Measurements from ENCODE around the gene CALML6. TPM values are rescaled to one million over a fixed set of nuclear protein-coding genes. Genes with fewer than 3 reads are reported as not detected.

The CALML6 gene
- total RNA-seq, 1 donor from 2014 or later, result not detected

DNA sequence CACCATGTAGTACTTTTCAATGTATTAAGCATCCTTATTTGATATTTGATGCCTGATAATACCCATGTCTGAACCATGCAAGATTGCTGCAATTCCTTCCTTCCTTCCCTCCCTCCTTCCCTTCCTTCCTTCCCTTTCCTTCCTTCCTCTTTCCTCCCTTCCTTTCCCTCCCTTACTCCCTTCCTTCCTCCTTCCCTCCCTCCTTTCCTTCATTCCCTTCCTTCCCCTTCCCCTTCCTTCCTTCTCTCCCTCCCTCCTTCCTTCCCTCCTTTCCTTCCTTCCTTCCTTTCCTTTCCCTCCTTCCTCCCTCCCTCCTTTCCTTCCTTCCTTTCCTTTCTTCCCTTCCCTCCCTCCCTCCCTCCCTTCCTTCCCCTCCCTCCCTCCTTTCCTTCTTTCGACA, 33.7 kb downstream of the CALML6 start:
- H3K4me3 Mint-ChIP-seq, result no peak overlapping the region
- H3K36me3 Mint-ChIP-seq, result no peaks in the 10 kb centered on the region
- no peaks in the 10 kb centered on the region for H3K4me1 ChIP-seq
- H3K27me3 Mint-ChIP-seq (ENCODE audit: insufficient read depth, low read depth), result peaks cover 22% of the 10 kb centered on the region
- TF ChIP-seq, protein P1, sequence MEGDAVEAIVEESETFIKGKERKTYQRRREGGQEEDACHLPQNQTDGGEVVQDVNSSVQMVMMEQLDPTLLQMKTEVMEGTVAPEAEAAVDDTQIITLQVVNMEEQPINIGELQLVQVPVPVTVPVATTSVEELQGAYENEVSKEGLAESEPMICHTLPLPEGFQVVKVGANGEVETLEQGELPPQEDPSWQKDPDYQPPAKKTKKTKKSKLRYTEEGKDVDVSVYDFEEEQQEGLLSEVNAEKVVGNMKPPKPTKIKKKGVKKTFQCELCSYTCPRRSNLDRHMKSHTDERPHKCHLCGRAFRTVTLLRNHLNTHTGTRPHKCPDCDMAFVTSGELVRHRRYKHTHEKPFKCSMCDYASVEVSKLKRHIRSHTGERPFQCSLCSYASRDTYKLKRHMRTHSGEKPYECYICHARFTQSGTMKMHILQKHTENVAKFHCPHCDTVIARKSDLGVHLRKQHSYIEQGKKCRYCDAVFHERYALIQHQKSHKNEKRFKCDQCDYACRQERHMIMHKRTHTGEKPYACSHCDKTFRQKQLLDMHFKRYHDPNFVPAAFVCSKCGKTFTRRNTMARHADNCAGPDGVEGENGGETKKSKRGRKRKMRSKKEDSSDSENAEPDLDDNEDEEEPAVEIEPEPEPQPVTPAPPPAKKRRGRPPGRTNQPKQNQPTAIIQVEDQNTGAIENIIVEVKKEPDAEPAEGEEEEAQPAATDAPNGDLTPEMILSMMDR (IDR thresholded peaks at IDR 0.05), result no peak
- TF ChIP-seq EZH2 (IDR thresholded peaks at IDR 0.05) (no peak), EZH2phosphoT487 (IDR thresholded peaks at IDR 0.05) (no peak)
- no peaks in the 10 kb centered on the region for H3K79me2 ChIP-seq (ENCODE audit: low read depth)
- no peak overlapping the region for H3K4me2 ChIP-seq
- H3K9me3 ChIP-seq (ENCODE audit: low read depth), result no peaks in the 10 kb centered on the region
- H3K27ac Mint-ChIP-seq, result no peak overlapping the region
- H3K4me1 Mint-ChIP-seq, result peaks cover 9% of the 10 kb centered on the region
- no peak for DNase-seq (ENCODE audit: low spot score)
- H3K27me3 ChIP-seq, result peaks cover 4% of the 10 kb centered on the region
- no peak overlapping the region for H3K4me3 ChIP-seq
- H3K9ac ChIP-seq, result no peak overlapping the region
- no peaks in the 10 kb centered on the region for H3K36me3 ChIP-seq
- H4K20me1 ChIP-seq (ENCODE audit: low read depth), result no peaks in the 10 kb centered on the region
- no peaks in the 10 kb centered on the region for H3F3A ChIP-seq (ENCODE audit: low read depth)
- no peaks in the 10 kb centered on the region for H3K9me3 Mint-ChIP-seq
- no peak overlapping the region for H2AFZ ChIP-seq (replicated peaks)
- no peak overlapping the region for H3K27ac ChIP-seq

DNA sequence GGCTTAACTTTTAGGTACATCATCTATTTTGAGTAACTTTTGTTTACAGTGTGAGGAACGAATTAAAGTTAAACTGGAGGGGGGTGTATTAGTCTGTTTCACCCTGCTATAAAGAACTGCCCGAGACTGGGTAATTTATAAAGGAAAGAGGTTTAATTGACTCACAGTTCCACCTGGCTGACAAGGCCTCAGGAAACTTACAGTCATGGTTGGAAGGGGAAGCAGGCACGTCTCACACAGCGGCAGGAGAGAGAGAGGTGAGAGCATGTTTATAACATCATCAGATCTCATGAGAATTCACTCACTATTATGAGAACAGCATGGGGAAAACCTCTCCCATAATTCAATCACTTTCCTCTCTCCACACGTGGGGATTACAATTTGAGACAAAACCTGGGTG, 35.9 kb downstream of the CALML6 start:
- H3K27me3 ChIP-seq, result no peaks in the 10 kb centered on the region
- no peak overlapping the region for H3K9ac ChIP-seq
- H3K9me3 Mint-ChIP-seq, result no peaks in the 10 kb centered on the region
- peaks cover 9% of the 10 kb centered on the region for H3K4me1 Mint-ChIP-seq
- peaks cover 19% of the 10 kb centered on the region for H3K27me3 Mint-ChIP-seq (ENCODE audit: insufficient read depth, low read depth)
- no peak overlapping the region for H3K4me3 ChIP-seq
- no peaks in the 10 kb centered on the region for H3K9me3 ChIP-seq (ENCODE audit: low read depth)
- no peak overlapping the region for H3K4me2 ChIP-seq
- H4K20me1 ChIP-seq (ENCODE audit: low read depth), result no peaks in the 10 kb centered on the region
- H3K36me3 Mint-ChIP-seq, result no peaks in the 10 kb centered on the region
- H3F3A ChIP-seq (ENCODE audit: low read depth), result no peaks in the 10 kb centered on the region
- no peaks in the 10 kb centered on the region for H3K36me3 ChIP-seq
- H3K4me1 ChIP-seq, result no peaks in the 10 kb centered on the region
- no peaks in the 10 kb centered on the region for H3K79me2 ChIP-seq (ENCODE audit: low read depth)
- no peak overlapping the region for H3K4me3 Mint-ChIP-seq
- H2AFZ ChIP-seq (replicated peaks), result no peak overlapping the region
- TF ChIP-seq, protein P1 (IDR thresholded peaks at IDR 0.05), result no peak
- TF ChIP-seq EZH2 (IDR thresholded peaks at IDR 0.05), result no peak
- no peak for TF ChIP-seq EZH2phosphoT487 (IDR thresholded peaks at IDR 0.05)
- H3K27ac Mint-ChIP-seq, result no peak overlapping the region
- no peak overlapping the region for H3K27ac ChIP-seq
- DNase-seq (ENCODE audit: low spot score), result no peak

DNA sequence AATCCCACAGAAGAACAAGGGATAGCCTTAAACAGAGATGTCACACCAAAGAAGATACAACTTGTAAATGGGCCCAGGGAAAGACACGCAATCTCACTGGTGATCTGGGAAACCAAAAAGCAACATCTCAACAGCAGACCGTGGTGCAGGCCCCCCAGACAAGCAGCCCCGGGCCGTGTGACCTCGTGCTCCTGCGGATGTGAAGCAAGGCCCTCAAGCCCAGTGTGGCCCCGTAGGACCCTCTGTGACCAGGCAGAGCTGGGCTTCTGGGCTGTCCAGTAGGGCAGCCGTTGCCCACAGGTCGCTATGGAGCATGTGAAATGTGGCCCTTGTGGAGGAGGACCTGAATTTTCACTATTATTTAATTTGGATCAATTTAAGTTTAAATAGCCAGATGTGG, 39.0 kb downstream of the CALML6 start:
- H3K4me1 ChIP-seq, result no peaks in the 10 kb centered on the region
- no peaks in the 10 kb centered on the region for H4K20me1 ChIP-seq (ENCODE audit: low read depth)
- H3K27ac ChIP-seq, result no peak overlapping the region
- no peak overlapping the region for H3K27ac Mint-ChIP-seq
- H3K9me3 ChIP-seq (ENCODE audit: low read depth), result no peaks in the 10 kb centered on the region
- DNase-seq (ENCODE audit: low spot score), result no peak
- peaks cover 9% of the 10 kb centered on the region for H3K4me1 Mint-ChIP-seq
- H3K36me3 Mint-ChIP-seq, result no peaks in the 10 kb centered on the region
- no peaks in the 10 kb centered on the region for H3K79me2 ChIP-seq (ENCODE audit: low read depth)
- no peaks in the 10 kb centered on the region for H3K36me3 ChIP-seq
- TF ChIP-seq EZH2phosphoT487 (IDR thresholded peaks at IDR 0.05) (no peak), EZH2 (IDR thresholded peaks at IDR 0.05) (no peak)
- TF ChIP-seq, protein P1 (IDR thresholded peaks at IDR 0.05), result no peak
- no peaks in the 10 kb centered on the region for H3F3A ChIP-seq (ENCODE audit: low read depth)
- no peak overlapping the region for H2AFZ ChIP-seq (replicated peaks)
- H3K27me3 ChIP-seq, result no peaks in the 10 kb centered on the region
- H3K27me3 Mint-ChIP-seq (ENCODE audit: insufficient read depth, low read depth), result peaks cover 15% of the 10 kb centered on the region
- H3K9me3 Mint-ChIP-seq, result no peaks in the 10 kb centered on the region
- H3K9ac ChIP-seq, result no peak overlapping the region
- H3K4me3 ChIP-seq, result no peak overlapping the region
- no peak overlapping the region for H3K4me3 Mint-ChIP-seq
- H3K4me2 ChIP-seq, result no peak overlapping the region

Measured in neural progenitor cell (in vitro differentiated cells).